Measurements from ENCODE around the gene SCMH1.

Gene SCMH1

DNA sequence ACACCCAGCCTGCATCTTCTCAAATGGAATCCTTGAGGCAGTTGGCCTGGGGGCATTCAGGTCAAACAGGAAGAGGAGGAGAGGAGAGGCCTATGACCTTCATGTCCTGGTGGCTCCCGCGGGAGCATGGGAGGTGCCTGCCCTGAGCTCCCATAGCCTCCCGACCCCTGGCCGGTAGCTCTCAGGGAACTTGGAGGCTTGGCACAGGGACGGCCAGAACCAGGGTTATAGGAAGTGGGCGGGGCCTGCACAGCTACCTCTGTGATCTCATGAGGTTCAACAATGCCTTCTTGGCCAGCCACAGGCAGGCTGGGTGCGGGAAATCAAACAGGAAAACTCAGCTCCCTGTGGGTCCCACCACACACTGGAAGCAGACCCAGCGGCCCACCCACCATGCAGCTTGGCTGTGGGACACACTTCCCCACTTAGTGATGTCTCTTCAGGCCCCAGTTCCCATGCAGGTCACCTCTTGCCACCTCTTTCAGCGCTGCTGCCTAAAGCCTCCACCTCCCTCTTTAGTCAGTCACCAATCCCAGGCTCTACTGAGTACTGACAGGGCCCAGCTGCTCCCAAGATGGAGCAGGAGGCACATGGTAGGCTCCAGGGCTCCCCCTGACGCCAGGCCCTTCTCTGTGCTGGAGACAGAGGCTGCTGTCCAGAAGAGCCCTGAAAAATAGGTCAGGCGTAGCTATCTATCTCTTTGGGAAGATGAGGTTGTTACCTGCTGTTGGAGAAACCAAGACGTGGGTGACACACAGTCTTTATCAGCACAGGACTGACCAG is 220.4 kb downstream of the SCMH1 start, which contains the start of gene SLFNL1:
TSS of gene SLFNL1 (minus strand) at position 200 of the 783 bp plus-strand sequence. CDS start 1,065 bp downstream, outside the sequence.
- DNase-seq, result no peak

DNA sequence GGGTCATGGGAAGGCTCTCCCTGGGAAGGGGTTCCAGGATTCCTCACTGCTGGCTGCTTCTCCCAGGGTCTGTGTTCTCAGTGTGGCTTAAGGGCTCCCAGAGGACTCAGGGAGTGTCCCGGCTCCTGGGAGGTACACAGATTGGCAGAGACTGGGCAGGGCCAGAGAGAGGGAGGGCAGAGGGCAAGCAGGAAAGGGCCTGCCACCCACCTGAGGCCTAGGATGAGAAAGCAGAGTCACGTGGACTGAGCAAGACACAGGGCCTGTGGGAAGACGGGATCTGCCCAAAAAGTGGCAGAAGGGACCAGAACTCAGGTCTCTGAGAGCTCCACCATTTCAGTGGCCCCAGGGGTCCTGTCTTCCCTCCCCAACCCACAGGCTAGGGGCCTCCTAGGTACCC is 221.5 kb downstream of the SCMH1 start:
- DNase-seq, result no peak

- DNase-seq, result no peak
Observed at GRCh38 chr1:41020109-41020576, 222.0 kb downstream of the SCMH1 start.

GRCh38 chr1:41019353-41019745 is 222.8 kb downstream of the SCMH1 start:
- DNase-seq, result no peak

DNA sequence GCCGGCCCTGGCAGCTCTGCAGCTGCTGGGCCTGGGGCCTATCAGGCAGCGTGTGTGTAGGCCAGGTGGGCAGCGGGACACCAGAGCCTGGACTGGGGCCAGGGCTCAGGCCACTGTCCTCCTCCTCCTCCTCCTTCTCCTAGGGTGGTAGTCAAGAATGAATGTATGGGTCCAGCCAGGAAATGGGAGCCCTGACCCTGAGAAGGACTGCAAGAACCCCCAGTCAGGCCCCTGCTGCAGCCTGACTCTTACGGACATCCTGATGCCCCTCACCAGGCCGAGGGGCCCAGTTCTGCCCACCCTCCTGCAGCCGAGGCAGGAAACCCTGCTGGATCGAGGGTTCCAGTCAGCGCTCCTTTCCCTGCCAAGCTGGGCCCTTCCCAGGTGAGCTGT is 224.1 kb downstream of the SCMH1 start:
- DNase-seq, result no peak

GRCh38 chr1:41017141-41018017 is 224.7 kb downstream of the SCMH1 start:
- no peak for DNase-seq

DNA sequence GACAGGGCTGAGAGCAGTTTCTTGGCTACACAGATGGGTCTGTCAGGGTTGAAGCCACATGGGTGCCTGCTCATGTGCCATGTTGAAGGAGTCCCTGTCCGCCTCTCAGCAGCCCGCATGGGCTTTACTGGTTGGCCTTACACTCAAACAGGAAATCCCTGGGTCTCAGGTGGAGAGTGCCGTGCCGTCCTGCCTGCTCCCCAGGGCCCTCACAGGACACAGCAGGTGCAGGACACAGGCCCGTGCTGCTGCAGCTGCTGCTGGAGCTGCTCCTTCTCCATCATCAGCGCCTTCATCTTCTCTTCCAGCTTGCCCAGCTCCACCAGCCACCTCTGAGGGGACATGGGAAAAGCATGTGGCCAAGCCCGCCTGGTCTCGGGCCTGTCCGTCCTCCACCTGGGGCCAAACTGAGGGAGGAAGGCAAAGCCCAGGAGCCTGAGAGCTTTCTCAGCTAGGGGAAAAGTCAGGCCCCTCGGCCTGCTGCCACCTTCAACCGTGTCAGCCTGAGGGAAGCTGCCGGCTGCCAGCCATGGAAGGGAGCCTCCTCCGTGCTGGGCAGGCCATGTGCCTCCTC is 226.1 kb downstream of the SCMH1 start:
- DNase-seq, result no peak

GRCh38 chr1:41015281-41015896 is 226.7 kb downstream of the SCMH1 start:
- DNase-seq, result no peak

DNA sequence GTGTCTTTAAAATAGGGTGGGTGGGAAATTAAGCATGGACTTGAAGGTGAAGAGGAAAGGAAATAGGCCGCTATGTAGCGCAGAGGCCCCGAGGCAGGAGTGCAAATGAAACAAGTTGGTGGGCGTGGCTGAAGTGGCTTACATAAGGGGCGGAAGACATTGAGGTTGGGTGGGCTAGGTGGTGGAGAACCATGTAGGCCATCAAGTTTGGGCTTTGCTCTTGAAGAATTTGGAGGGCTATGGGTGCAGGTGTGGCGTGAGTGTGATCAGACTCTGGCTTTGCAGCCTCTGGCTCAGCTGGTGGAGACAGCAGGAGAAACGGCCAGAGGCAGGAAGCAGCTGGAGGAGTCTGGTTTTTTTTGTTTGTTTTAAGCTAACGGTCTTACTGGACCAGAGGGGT is 227.2 kb downstream of the SCMH1 start:
- DNase-seq, result no peak

- no peak for DNase-seq
Observed at GRCh38 chr1:41013796-41014195, 228.3 kb downstream of the SCMH1 start.

DNA sequence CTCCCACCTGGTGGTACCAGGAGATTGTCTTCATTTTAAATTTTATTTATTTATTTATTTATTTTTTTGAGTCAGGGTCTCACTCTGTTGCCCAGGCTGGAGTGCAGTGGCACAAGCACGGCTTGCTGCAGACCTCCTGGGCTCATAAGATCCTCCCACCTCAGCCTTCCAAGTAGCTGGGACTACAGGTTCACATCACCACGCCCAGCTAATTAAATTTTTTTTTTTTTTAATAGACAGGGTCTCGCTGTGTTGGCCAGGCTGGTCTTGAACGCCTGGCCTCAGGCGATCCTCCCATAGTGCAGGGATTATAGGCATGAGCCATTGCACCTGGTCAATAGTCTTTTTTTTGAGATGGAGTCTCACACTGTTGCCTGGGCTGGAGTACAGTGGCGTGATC is 229.1 kb downstream of the SCMH1 start:
- DNase-seq, result no peak

DNA sequence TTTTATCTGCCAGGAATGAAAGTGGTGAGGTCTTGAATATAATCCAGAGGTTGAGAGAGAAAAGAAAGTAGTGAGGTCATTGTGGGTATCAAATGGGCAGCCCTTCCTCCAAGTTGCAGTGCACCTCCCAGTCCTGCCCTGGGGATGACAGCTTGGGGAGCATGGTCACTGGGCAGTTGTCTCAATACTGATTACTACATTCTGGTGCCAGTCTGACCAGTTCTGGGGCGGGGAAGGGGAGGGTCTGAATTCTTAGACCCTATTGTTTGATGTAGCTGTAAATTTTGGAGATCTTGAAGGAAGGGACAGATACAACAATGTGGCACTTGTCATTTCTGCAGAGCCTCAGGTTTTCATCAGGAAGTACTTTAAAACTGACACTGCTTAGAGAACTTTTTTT is 231.8 kb downstream of the SCMH1 start:
- DNase-seq, result no peak

- no peak for DNase-seq
Observed at GRCh38 chr1:41009466-41009865, 232.6 kb downstream of the SCMH1 start.

DNA sequence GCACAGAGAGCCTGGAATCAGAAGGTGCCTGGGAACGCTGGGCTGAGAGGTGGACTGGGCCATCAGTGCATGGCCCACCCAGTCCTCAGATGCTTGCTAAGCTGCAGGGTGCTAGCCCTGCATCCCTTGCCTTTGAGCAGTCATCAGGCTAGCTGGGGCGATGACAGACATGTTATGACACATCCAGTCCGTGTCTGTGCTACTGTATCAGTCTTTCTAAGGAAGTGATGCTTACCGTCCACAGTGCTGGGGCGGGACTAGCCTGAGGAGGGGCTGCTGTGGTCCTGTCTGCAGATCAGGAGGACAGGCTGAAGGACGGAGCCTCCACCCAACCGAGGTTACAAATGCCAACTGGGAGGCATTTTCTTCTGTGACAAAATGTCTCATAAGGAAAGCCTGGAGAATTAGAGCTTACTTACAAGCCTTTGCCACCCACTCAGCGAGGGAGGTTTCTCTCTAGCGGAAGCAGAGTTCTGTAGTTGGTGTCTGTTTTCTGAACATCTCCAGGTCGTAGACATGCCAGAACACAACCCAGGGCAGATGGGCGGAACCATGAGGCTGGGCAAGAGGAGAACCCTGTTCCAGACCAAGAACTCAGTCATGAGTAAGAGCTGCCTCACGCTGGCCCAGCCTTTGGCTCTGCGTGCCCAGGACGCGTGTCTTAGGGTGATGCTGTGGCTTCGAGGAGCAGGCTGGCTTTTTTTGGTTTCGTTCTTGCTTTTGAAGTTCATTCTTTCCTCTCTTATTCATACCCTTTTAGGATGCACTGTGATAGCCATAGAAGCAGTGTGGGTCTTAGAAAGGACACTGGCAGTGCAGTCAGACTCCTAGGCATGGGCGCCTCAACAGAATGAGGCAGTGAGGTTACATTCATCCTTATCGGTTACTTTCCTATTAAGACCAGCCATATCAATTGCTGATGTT is 234.9 kb downstream of the SCMH1 start:
- DNase-seq, result no peak

GRCh38 chr1:41005876-41006275 is 236.2 kb downstream of the SCMH1 start:
- DNase-seq, result no peak

DNA sequence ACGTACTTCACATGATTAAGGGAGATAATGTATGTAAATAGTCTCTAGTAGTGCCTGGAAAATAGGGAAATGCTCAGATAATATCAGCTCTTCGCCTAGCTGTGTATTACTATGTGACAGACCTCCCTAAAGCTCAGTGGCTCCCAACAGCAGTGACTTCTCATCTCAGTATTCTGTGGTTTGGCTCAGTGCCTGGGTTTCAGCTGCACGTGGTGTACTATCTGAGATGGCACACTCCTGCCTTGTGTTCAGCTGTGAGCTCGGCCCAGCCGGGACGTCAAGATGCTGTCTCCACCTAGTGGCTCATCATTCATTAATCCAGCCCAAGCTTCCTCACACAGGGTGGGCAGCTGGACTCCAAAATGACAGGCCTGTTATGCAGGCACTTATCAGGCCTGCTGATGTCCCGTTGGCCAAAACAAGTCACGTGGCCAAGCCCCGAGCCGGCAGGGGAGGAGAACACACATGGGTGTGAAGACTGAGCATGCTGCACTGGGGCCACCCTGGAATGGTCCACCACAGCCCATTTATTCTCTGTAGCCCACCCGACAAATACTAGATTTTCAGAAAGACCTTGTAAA is 238.4 kb downstream of the SCMH1 start:
- peak; percentile 72 for DNase-seq

GRCh38 chr1:41003127-41003639 is 238.9 kb downstream of the SCMH1 start:
- no peak for DNase-seq

- DNase-seq, result no peak
Observed at GRCh38 chr1:40998668-40999067, 243.4 kb downstream of the SCMH1 start.

- DNase-seq, result no peak
Observed at GRCh38 chr1:40997096-40997495, 245.0 kb downstream of the SCMH1 start.

GRCh38 chr1:40989066-40989465 is 253.0 kb downstream of the SCMH1 start:
- DNase-seq, result no peak

GRCh38 chr1:40988280-40988679 is 253.8 kb downstream of the SCMH1 start:
- DNase-seq, result no peak
